Bronchial smooth muscle cell (primary cell): ENCODE results near the gene RPAP2. TPM values are rescaled to one million over a fixed set of nuclear protein-coding genes. Genes with fewer than 3 reads are reported as not detected.

ENCODE experiments used
- total RNA-seq: library from RNA; depleted of rRNA; stranded (reverse); fragments of >200 nt; gene quantifications from 2 replicates; pipeline ENCODE4 v1.2.1, GENCODE V29; 2014

RPAP2 gene
- 3.9 and 4.6 TPM in 2 replicates for total RNA-seq

GRCh38 chr1:92298573-92299476 is at the start of gene RPAP2, which contains the start of gene GLMN:
Gene RPAP2 (plus strand): TSS chr1:92299059. CDS start chr1:92299074, 15 bp downstream.
Gene GLMN (minus strand): TSS chr1:92298987. CDS start chr1:92297999, 988 bp downstream.

Other genes starting within 250 kb of the RPAP2 start
- 0.16 TPM in 1 of 2 replicates, not detected in the other for gene SETSIP, start 223.6 kb upstream of the RPAP2 start, total RNA-seq
- 4.1 and 4.7 TPM in 2 replicates for gene BTBD8, start 218.7 kb upstream of the RPAP2 start, total RNA-seq
- not detected in 2 replicates for gene C1orf146, start 81.1 kb upstream of the RPAP2 start, total RNA-seq
- 3.7 and 9.0 TPM in 2 replicates for gene GLMN, start 72 bp upstream of the RPAP2 start, total RNA-seq
- gene GFI1, start 187.9 kb downstream of the RPAP2 start, total RNA-seq, result not detected in 2 replicates